Measurements from ENCODE around the gene CFAP57. TPM values are rescaled to one million over a fixed set of nuclear protein-coding genes. Genes with fewer than 3 reads are reported as not detected.

Gene CFAP57
- total RNA-seq, 2 experiments from 2014 or later: 0.09 TPM

DNA sequence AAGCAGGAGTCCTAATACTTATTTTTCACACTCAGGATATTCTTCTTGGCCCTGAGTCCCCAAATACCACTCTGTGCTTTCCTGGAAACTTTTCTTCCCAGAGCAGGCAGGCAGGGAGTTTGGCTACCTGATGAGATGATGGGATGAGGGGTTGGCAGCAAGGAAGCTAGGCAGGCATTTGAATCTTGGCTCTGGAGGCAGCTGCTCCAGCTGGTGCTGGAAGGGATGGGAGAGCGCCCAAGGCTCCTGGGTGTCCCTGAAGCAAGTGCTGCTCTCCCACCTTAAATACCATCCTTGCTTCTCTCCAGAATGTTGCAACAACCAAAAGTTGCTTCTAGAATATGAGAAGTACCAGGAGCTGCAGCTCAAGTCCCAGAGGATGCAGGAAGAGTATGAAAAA lies 49.7 kb downstream of the CFAP57 start:
- H3K36me3 Mint-ChIP-seq: no peaks in the 10 kb centered on the region
- no peak overlapping the region for H3K27ac Mint-ChIP-seq
- H3K9me3 Mint-ChIP-seq (ENCODE audit: low read depth): no peaks in the 10 kb centered on the region
- DNase-seq (no peak), ATAC-seq (no peak)
- no peak overlapping the region for H3K4me3 Mint-ChIP-seq
- CTCF ChIA-PET: no interaction called here
- no peaks in the 10 kb centered on the region for H3K27me3 Mint-ChIP-seq
- H3K4me1 Mint-ChIP-seq: peaks cover 5% of the 10 kb centered on the region

DNA sequence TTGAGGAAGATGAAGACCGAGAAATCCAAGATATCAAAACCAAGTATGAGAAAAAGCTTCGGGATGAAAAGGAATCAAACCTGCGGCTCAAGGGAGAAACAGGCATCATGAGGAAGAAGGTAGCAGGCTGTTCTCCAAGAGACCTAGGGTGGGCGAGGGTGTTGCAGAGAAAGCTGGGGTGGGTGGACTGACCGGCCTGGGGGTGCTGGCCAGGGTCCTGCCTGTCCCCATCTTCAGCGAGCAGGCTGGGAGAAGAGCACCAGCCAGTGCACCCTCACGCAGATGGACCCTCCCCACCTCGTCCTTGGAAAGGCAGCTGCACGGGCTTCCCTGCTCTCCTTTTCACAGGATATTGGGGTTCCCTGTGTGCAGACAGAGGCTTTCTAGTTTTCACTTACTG lies 50.7 kb downstream of the CFAP57 start:
- ATAC-seq (no peak), DNase-seq (no peak)
- Mint-ChIP-seq H3K4me1 (peaks cover 6% of the 10 kb centered on the region), H3K27me3 (no peaks in the 10 kb centered on the region), H3K27ac (no peak overlapping the region), H3K4me3 (no peak overlapping the region), H3K9me3 (ENCODE audit: low read depth) (no peaks in the 10 kb centered on the region), H3K36me3 (no peaks in the 10 kb centered on the region)
- CTCF ChIA-PET: interaction anchor here (0.8 kb wide), 1 partner anchor 310 kb away, joined by 3 read pairs; no protein-coding TSS in a partner anchor

DNA sequence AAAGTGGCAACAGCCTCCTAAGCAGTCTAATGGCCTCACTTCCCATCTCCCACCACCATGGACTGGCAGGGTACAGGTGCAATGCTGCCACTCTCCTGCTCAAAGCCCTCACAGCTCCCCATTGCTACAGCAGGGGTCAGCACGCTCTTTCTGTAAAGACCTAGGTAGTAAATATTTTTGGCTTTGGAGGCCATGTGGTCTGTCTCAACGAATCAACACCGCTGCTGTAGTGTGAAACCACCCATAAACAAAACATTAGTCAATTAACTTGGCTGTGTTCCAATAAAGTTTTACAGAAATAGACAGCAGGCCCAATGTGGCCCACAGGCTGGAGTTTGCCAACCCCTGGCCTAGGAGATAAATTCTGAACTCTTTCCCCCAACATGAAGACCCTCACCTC lies 53.0 kb downstream of the CFAP57 start:
- Mint-ChIP-seq H3K4me3 (no peak overlapping the region), H3K9me3 (ENCODE audit: low read depth) (no peaks in the 10 kb centered on the region), H3K27ac (no peak overlapping the region), H3K27me3 (no peaks in the 10 kb centered on the region), H3K4me1 (peaks cover 6% of the 10 kb centered on the region), H3K36me3 (no peaks in the 10 kb centered on the region)
- ATAC-seq (no peak), DNase-seq (no peak)
- CTCF ChIA-PET: interaction anchor here (4.8 kb wide), 1 partner anchor 189 kb away, joined by 102 read pairs; no protein-coding TSS in a partner anchor

DNA sequence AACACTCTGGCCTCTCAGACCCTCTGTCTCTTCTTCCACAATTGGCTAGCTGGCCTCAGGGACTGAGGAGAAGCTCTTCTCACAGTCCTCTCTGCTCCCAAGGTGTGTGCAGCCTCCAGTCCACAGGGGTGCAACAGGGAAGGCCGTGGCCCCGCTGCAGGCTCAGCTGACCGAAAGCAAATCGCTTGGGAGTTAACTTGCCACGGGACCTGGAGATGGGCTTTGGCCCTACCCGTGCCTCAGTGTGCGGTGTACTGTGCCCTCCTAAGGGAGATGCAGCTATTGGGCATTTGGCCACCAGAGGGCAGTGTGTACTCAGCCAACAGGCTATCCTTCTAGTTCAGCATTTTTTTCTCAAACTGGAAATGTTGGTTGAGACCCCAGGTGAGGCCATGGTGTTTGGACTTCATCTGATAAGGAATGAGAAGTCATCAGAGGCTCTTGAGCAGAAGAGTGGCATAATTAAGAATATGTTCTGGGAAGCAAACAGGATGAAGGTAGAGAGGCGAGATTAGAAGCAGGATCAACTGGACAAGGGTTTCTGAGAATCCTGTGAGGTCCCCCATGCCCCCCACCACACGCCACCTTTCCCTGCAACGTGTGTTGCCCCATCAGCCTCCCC lies 55.1 kb downstream of the CFAP57 start:
- Mint-ChIP-seq H3K4me3 (no peak overlapping the region), H3K9me3 (ENCODE audit: low read depth) (no peaks in the 10 kb centered on the region), H3K36me3 (no peaks in the 10 kb centered on the region), H3K4me1 (peaks cover 1% of the 10 kb centered on the region), H3K27ac (no peak overlapping the region), H3K27me3 (no peaks in the 10 kb centered on the region)
- CTCF ChIA-PET: interaction anchor here (0.6 to 4.8 kb wide), 34 partner anchors 8 to 707 kb away, joined by 3 to 102 read pairs (median 4); partner anchors contain the start of genes CDC20, ELOVL1, HYI and MED8
- peak; percentile 87 for DNase-seq
- ATAC-seq: peak; percentile 91

DNA sequence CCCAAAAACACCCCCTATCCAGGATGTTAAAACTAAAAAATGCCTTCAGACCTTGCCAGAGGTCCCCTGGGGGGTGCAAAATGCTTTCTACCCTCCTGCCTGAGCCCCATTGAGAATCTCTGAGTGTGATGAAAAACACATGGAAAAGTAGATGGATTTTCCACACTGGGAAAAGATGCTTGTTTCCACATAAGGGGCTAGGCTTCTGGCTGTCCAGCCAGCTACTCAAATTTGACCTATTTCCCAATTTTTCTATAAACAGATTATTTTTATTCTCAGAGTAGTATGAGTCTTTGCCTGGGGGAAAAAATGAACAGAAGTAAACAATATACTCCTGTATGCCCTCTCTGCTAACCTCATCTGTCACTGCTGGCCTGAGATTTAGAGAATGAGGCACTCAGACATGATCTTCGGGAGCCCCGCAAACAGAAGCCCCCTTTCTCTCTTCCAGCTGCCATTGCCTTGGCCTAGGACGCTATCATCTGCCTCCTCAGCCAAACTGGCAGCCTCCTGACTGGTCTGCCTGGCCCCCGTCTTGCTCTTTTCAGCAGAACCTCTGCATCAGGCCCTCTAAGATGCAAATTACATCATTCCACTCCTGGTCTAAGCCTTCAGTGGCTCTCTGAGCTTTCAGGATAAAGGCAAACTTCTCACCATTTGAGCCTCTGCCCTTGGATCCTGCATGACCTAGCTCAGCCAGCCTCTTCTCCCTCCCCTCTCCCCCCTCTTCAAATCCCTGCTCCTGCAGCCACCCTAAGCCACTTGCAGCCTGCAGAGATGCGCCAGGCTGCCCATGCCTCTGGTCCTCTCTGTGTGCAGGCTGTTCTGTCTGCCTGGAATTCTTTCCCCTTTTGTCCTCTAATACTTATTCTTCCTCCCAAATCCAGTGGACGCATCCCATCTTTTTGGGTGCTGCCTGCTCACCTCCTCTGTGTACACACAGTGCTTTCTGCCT lies 58.0 kb downstream of the CFAP57 start:
- no peak for ATAC-seq
- H3K4me1 Mint-ChIP-seq: peaks cover 1% of the 10 kb centered on the region
- no peak overlapping the region for H3K4me3 Mint-ChIP-seq
- H3K36me3 Mint-ChIP-seq: no peaks in the 10 kb centered on the region
- H3K27ac Mint-ChIP-seq: no peak overlapping the region
- H3K27me3 Mint-ChIP-seq: no peaks in the 10 kb centered on the region
- H3K9me3 Mint-ChIP-seq (ENCODE audit: low read depth): no peaks in the 10 kb centered on the region
- DNase-seq: no peak
- CTCF ChIA-PET: interaction anchor here (1.8 to 4.8 kb wide), 3 partner anchors 11 to 184 kb away, joined by 4 to 102 read pairs (median 17); no protein-coding TSS in a partner anchor

DNA sequence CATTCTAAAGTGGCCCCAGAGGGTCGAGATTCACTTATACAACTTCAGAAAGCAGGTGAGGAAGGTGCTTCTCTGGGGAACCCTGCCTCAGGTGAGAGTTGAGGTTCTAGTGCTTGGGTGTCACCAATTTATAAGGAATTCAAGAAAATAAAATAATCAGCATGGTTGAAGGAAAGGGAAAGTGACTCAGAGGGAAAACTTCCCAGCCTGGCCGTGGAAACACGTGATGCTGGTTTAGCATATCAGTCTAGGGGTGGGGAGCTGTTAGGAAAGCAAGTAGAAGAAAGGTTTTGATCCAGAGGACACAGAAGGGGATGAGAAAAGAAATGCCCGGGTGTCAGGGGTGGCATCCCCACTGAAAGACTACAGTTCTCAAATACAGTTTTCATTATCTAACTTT lies 59.9 kb downstream of the CFAP57 start:
- H3K36me3 Mint-ChIP-seq: no peaks in the 10 kb centered on the region
- ATAC-seq (no peak), DNase-seq (no peak)
- H3K4me1 Mint-ChIP-seq: peaks cover 1% of the 10 kb centered on the region
- no peaks in the 10 kb centered on the region for H3K27me3 Mint-ChIP-seq
- no peak overlapping the region for H3K27ac Mint-ChIP-seq
- CTCF ChIA-PET: interaction anchor here (4.4 kb wide), 1 partner anchor 182 kb away, joined by 17 read pairs; no protein-coding TSS in a partner anchor
- no peak overlapping the region for H3K4me3 Mint-ChIP-seq
- no peaks in the 10 kb centered on the region for H3K9me3 Mint-ChIP-seq (ENCODE audit: low read depth)

DNA sequence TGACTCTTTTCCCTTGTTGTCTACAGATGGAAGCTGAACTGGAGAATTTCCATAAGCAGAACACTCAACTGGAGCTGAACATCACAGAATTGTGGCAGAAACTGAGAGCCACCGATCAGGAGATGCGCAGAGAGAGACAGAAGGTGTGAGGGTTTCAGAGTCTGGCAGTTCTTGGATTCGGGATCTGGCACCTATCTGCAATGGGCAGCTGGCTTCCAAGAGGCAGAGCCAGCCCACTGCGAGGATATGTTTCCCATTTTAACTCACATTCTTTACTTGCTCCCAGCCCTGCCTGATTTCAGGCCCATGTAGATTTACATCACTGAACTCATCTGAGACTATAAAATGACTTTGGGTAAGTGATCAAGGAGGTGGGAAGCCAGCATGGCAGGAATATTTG lies 60.4 kb downstream of the CFAP57 start:
- DNase-seq (no peak), ATAC-seq (no peak)
- CTCF ChIA-PET: interaction anchor here (4.4 kb wide), 1 partner anchor 182 kb away, joined by 17 read pairs; no protein-coding TSS in a partner anchor
- Mint-ChIP-seq H3K4me1 (no peaks in the 10 kb centered on the region), H3K9me3 (ENCODE audit: low read depth) (no peaks in the 10 kb centered on the region), H3K4me3 (no peak overlapping the region), H3K27ac (no peak overlapping the region), H3K27me3 (no peaks in the 10 kb centered on the region), H3K36me3 (no peaks in the 10 kb centered on the region)

DNA sequence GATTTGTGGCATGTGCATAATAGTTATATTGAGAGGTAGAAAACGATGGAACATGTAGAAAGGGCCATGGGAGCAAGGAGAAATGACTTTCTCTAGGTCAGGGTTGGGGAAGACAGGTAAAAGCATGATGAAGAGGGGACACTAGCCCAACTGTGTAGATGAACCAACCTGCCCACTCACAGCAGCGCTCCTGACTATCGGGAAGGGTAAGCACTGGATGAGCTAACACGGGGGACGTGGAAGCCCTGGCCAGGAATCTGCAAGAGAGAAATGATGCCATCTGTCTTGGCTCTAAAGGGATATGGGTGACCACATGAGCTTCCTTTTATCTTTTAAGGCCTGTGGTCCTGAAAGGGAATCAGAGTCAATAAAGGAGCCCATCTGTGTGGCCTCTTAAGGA lies 61.5 kb downstream of the CFAP57 start:
- ATAC-seq: no peak
- Mint-ChIP-seq H3K9me3 (ENCODE audit: low read depth) (no peaks in the 10 kb centered on the region), H3K4me3 (no peak overlapping the region), H3K4me1 (no peaks in the 10 kb centered on the region), H3K27me3 (no peaks in the 10 kb centered on the region), H3K36me3 (no peaks in the 10 kb centered on the region), H3K27ac (no peak overlapping the region)
- CTCF ChIA-PET: interaction anchor here (4.4 kb wide), 1 partner anchor 181 kb away, joined by 17 read pairs; no protein-coding TSS in a partner anchor
- no peak for DNase-seq

DNA sequence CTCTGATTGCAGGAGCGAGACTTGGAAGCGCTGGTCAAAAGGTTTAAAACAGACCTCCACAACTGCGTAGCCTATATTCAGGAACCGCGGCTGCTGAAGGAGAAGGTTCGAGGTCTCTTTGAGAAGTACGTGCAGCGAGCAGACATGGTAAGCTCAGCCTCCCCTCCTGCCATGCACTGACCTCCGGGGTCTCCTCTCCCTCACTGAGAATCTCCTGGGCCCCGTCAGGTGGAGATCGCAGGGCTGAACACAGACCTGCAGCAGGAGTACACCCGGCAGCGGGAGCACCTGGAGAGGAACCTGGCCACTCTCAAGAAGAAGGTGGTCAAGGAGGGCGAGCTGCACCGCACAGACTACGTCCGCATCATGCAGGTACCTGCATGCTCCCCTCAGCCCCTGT lies 62.1 kb downstream of the CFAP57 start:
- peaks cover 4% of the 10 kb centered on the region for H3K4me1 Mint-ChIP-seq
- H3K27me3 Mint-ChIP-seq: no peaks in the 10 kb centered on the region
- CTCF ChIA-PET: interaction anchor here (4.4 kb wide), 1 partner anchor 180 kb away, joined by 17 read pairs; no protein-coding TSS in a partner anchor
- H3K36me3 Mint-ChIP-seq: no peaks in the 10 kb centered on the region
- no peaks in the 10 kb centered on the region for H3K9me3 Mint-ChIP-seq (ENCODE audit: low read depth)
- H3K27ac Mint-ChIP-seq: no peak overlapping the region
- ATAC-seq (no peak), DNase-seq (no peak)
- H3K4me3 Mint-ChIP-seq: no peak overlapping the region

DNA sequence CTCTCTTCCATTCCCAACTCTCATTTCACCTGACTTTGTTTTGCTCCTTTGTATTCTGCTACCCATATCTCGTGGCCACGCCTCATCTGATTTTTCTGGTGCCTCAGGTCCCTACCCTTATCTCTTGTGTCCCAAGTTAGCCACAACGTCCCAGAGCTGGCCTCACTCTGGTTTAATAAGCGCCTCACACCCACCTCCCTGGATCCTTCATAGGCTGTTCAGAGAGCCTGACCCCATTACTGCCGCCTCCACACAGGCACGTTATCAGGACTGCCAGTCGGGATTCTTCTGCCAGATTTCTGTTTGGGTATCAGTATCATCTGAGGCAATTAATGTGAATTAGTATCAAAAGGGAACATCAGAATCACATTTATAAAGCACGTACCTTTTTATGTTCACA lies 62.9 kb downstream of the CFAP57 start:
- no peaks in the 10 kb centered on the region for H3K27me3 Mint-ChIP-seq
- DNase-seq (no peak), ATAC-seq (no peak)
- H3K4me3 Mint-ChIP-seq: no peak overlapping the region
- peaks cover 4% of the 10 kb centered on the region for H3K4me1 Mint-ChIP-seq
- no peak overlapping the region for H3K27ac Mint-ChIP-seq
- CTCF ChIA-PET: no interaction called here
- no peaks in the 10 kb centered on the region for H3K36me3 Mint-ChIP-seq
- no peaks in the 10 kb centered on the region for H3K9me3 Mint-ChIP-seq (ENCODE audit: low read depth)

DNA sequence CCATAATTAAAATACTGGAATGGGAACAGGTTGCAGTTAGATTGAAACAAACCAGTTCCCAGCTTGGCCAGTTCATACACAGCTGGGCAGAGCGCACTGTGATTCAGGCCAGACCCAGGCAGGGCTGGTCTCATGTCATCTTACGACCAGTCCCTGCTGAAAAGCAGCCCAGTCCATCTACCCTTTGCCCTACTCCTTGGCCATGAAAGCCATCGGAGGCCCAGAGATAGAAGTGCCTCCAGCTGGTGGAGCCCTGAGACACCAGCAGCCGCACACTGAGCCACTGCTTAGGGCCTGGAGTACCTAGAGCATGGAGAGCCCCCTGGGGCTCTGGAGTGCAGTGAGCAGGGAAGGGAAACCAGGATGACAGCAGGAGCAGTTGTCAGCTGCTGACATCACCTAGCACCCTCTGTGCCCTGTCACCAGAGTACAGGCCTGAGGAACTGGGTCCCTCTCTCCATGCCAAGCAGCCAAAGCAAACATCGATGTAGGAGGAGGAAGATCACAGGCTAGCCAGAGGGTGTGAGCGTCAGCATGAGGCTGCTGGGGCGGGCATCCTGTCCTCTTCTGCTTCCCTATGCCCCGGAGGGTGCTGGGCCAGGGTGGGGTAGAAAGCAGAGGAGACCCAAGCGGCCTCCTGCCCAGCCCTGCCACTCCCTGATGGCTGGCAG lies 63.5 kb downstream of the CFAP57 start:
- DNase-seq (no peak), ATAC-seq (no peak)
- Mint-ChIP-seq H3K36me3 (peaks cover under 1% of the 10 kb centered on the region), H3K27me3 (no peaks in the 10 kb centered on the region), H3K27ac (no peak overlapping the region), H3K4me1 (peaks cover 4% of the 10 kb centered on the region), H3K4me3 (no peak overlapping the region), H3K9me3 (ENCODE audit: low read depth) (no peaks in the 10 kb centered on the region)
- CTCF ChIA-PET: no interaction called here

DNA sequence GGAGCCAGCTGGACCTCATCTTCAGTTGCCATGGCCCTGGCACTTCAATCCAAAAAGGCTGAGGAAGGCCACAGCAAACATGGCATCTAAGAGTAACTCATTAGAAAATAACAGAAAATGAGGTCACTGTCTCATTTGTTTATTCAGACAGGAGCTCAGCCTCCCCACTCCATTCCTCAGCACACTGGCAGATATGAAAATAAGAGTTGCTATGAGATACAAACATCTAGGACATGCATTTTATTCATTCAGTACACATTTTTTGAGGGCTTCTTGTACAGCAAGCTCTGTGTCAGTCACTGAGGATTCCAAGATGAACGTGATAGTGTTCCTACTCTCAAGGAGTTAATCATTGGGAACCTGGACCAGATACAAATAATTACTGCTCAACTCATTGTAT lies 65.0 kb downstream of the CFAP57 start:
- Mint-ChIP-seq H3K4me3 (no peak overlapping the region), H3K4me1 (peaks cover 4% of the 10 kb centered on the region), H3K9me3 (ENCODE audit: low read depth) (no peaks in the 10 kb centered on the region), H3K27ac (no peak overlapping the region), H3K36me3 (peaks cover 1% of the 10 kb centered on the region), H3K27me3 (peaks cover 5% of the 10 kb centered on the region)
- CTCF ChIA-PET: interaction anchor here (3.5 kb wide), 1 partner anchor 178 kb away, joined by 18 read pairs; no protein-coding TSS in a partner anchor
- no peak for ATAC-seq
- no peak for DNase-seq

DNA sequence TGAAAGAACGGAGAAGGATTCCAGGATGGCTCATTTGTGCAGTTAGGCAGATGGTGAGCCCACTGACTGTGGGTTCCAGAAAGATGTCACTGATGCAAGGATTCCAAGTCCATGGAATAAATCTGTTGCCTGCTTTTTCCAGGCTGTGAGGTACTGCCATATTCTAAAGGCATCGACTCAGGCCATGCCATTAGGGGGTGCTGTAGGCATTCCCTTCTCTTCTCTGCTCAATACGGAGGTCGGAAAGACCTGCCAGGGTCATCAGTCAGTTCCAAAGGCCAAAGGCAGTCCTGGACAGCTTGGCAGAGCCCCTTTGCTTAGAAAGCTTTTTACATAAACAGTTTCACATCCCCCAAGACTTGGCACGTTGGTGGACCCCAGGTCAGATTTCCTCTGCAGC lies 66.0 kb downstream of the CFAP57 start:
- ATAC-seq (peak; percentile 51), DNase-seq (peak; percentile 65)
- CTCF ChIA-PET: interaction anchor here (0.7 to 3.5 kb wide), 4 partner anchors 14 to 181 kb away, joined by 4 to 18 read pairs (median 4); no protein-coding TSS in a partner anchor
- Mint-ChIP-seq H3K27ac (no peak overlapping the region), H3K4me1 (peaks cover 4% of the 10 kb centered on the region), H3K4me3 (no peak overlapping the region), H3K36me3 (peaks cover 1% of the 10 kb centered on the region), H3K9me3 (ENCODE audit: low read depth) (no peaks in the 10 kb centered on the region), H3K27me3 (peaks cover 7% of the 10 kb centered on the region)
